Stimulated activated CD4-positive, alpha-beta T cell treated with anti-CD3 and anti-CD28 coated beads, Interleukin-2, amount 100 ng/mL, for 24 hours (primary cell): ENCODE data around the gene TMPRSS6.

Experiments
- DNase-seq, 2 donors: peaks; one replicate each; pipeline ENCODE4 v3.0.0-alpha.2; 2020

The TMPRSS6 gene

GRCh38 chr22:37063431-37064420, 45.8 kb downstream of the TMPRSS6 start:
- no peak for DNase-seq

DNA sequence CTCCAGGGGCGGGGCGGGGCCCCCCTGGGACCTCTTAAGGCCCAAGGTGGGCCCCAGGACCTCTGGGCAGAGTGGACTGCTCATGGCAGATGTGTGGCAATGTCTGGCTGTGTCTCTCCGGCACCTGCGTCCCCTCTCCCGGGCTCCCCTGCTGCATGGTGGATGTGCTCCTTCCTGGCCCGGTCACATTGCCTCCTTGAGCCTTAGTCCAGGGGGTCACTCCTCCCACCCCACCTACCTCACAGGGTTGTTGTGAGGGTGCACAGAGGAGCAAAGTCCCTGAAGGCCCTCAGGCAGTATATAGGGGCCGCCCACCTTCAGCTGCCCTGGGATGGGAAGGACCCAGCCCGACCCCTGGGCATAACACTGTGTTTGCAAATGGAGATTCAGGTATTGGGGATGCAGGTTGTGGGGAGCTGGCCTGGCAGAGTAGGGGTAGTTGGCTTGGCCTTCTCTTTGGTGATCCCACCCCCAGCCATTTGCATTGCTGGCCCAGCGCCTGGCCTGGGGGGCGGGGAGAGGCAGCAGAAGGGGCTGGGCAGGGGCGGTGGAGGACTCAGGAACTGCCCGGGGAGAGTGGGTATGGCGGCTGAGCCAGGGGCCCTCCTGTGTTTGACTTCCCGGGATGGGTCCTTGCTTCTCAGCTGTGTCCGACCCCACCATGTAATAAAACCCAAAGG, 46.7 kb downstream of the TMPRSS6 start:
- no peak for DNase-seq

DNA sequence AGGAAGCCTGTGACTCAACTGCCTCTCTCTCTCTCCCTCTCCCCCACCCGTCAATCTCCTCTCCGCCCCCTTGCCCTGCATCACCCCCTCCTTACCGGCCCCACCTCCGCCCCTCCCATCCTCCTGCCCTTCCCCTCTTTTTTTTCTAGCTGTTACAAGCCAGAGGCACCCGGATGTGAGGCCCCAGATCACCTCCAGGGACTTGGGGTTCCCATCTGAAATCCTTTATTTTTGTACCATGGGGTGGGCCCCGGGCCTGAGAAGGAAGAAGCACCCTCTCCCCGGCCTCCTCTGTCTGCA, 47.2 kb downstream of the TMPRSS6 start:
- no peak for DNase-seq

DNA sequence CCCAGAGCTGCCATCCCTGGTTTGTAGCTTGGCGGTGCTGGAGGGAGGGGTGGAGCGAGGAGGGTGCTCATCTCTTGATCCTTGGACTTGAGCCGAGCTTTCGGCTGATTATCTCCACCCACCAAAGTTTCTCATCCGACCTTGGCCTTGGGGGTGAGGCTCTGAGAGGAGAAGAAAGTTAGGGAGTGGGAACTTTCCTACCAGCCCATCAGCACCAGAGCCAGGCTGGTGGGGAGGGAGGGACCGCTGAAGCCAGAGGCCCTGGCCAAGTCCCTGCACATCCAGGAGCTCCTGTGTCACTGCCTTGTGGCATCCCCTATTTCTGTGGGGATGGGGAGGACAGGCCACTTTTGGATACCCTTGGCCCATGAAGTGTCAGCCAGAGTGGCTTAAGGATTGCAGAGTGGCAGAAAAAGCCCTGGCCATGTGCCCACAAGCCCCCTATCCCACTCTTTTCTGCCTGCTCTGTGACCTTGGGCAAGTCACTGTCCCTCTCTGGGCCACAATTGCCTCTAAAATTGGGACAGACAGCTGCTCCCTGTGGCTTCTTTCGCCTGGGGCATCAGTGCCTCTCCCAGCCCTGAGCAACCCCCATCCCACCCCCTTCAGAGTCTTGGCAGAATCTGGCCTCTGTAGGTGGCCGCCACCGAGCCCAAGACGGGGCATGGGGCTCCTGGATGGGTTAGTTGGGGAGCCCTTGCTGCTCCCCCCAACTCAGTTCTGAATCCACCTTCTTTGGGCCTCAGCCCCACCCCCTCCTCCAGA, 47.7 kb downstream of the TMPRSS6 start:
- no peak for DNase-seq

DNA sequence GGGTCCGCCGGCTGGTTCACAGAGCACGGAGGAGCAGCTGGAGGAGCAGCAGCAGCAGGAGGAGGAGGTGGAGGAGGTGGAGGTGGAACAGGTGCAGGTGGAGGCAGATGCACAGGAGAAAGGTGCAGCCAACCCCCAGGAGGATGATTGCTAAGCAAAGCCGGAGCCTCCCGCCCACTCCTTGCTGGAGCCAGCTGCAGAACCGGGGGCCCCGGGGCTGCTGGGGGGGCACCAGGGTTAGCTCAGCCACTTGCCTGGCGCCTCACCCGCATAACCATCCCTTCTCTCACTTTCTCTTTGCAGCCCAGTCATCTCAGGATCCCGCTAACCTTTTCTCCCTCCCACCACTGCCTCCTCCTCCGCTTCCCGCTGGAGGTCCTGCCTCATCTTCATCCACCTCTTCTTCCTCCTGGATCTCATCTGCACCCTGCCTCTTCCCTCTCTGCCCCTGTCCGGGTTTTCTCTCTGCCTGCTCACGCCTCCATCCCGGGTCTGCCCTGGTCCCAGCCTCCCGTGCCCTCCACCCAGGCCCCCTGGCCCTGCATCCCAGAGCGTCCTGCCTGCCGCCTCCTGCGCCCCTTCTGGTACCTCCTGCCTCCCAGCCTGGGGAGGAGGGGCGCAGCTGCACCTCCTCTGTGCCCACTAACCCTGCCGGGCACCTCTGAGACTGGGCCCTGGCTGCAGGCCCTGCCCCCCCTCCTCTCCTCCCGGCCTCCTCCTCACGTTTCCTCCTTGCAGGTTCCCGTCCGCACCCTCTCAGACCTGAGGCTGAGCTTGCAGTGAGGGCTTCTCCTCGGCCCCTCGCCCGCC, 48.5 kb downstream of the TMPRSS6 start:
- DNase-seq, result peak; percentile 63 to 70

- no peak for DNase-seq
Observed at GRCh38 chr22:37059876-37060449, 49.5 kb downstream of the TMPRSS6 start.

DNA sequence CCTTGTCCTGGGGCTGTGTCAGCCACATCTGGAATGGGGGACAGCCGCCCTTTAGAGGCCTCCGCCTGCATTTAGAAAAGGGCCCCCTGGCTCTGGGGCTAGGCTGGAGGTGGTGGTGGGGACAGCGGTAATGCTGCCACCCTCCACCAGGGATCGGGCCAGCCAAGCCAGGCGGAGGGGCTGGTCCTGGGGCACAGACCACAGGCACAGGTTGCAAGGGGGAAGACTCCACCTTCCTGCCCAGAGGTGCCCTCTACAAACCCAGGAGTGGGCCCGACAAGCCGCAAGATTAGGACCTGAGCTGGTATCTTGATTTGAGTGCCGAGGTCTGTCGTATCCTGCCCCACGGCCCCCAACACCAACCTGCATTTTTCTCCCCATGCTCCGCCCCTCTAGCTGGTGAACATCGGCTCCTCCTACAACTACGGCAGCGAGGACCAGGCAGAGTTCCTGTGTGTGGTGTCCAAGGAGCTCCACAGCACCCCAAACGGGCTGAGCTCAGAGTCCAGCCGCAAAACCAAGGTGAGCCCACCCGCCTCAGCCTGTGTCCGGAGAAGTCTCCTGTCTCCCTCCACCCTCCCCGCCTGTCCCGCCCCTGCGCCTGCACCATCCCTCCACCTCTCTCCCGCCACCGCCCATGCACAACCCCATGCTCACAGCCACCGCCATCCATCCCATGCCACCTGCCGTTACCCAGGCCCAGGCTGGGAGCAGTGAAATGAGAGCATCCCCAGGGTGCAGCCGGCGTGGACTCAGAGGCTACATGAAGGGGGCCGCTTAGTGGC, 50.4 kb downstream of the TMPRSS6 start:
- no peak for DNase-seq

DNA sequence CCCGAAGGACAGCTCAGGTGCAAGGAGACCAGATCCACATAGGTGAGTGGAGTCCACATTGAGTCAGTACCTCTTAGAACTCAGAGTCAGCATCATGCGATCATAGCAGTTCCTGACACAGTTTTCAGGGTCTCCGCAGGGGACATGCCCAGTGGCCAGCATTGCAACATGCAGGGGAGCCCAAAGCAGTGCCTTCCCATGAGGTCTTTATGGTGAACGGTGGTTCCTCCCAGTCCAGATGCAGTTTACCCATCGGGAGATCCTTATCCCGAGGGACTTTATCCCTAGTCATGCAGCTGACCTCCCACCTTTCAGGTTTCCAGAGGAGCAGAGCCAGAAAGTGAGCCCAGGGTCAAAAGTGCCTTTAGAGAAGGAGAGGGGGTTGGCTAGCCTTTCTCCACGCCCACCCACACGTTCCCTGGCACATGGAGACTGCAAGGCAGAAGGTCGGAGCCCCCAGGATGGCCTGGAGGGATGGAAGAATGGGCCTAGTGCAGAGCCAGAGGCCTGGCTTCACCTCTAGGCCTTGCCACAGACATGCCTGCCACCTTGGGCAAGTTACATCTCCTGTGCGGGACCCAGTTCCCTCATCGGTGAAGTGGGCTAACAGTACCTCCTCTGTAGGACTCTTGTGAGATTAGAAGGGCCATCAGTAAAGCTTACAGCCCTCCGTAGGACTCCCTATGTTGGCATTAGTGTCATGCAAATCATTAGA, 51.6 kb downstream of the TMPRSS6 start:
- DNase-seq, result no peak

DNA sequence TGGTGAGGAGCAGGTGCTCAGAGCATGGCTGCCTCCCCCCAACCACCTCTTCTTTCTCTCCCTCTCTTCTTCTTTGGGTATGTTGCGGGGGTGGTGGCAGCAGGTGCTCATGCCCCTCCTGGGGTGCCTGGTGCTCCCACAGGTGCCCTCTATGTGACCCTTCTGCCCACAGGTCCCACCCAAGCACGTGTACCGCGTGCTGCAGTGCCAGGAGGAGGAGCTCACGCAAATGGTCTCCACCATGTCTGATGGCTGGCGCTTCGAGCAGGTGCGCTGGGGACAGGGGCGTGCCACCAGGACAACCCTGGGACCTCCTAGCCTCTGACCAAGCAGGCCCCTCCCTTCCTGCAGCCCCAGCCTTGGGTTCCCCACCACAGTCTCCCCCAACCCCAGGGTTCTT, 52.3 kb downstream of the TMPRSS6 start:
- DNase-seq, result no peak

DNA sequence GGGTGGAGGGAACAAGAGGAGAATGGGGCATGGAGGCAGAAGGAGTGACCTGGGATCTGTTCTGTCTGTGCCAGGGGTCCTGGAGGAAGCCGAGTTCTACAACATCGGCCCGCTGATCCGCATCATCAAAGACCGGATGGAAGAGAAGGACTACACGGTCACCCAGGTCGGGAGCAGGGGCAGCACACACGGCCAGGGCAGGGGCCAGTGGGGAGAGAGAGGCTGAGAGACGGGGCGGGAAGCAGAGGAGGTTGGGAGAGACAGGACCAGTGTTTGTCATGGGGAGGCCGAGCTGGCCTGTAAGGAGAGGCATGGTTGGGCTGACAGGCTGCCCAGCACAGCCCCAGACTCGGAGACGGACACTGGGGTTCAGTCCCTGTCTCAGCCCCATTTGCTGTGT, 53.3 kb downstream of the TMPRSS6 start:
- DNase-seq, result no peak

- no peak for DNase-seq
Observed at GRCh38 chr22:37054600-37055365, 54.7 kb downstream of the TMPRSS6 start.

DNA sequence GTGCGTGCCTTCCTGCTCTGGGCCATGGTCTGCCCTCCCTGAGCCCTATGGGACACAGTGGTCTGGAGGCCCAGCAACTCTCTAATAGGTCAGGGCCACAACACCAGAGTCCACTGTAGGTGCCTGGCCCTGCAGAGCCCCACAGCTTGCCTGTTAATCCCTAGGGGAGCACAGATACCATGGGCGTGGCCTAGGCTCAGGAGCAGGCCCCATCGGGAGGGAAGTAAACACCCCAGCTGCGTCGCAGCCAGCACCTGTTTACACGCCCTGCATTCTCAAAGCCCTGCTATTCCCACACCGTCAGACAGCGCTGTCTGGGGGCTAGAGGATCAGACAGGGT, 55.5 kb downstream of the TMPRSS6 start:
- no peak for DNase-seq

DNA sequence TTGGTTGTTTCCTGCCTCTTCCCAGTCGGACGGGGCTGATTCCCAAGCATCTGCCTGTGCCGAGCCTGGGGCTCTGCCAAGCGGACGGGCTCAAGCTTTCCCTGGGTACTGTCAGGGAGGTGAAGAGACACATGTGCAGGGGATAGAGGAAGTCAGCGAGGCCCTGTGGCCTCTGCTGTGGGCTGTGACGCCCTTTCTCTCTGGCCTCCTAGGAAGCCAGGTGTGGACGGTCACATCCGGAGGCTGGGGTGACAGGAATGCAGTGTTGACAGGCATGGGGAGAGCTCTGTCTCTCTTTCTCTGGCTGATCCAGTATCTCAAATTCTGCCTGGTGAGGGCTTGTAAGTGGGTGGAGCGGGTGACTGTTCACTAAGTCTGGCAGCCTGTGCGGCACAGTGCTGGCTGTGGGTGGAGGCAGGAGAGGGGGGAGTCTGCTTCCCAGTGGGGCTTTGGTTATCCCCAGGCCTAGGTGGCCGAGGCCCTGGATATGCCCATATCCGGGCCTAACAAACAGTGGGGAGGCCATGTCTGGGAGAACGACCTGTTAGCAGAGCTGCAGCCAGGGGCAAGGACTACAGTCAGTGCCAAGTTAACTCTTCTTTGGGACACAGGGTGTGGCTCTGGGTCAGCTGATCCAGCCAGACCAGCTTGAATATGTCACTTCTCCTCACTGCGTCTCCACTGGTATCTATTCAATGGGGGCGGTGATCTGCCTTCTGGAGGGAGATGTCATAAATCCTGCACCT, 56.0 kb downstream of the TMPRSS6 start:
- no peak for DNase-seq

- no peak for DNase-seq
Observed at GRCh38 chr22:37052386-37053309, 56.9 kb downstream of the TMPRSS6 start.

DNA sequence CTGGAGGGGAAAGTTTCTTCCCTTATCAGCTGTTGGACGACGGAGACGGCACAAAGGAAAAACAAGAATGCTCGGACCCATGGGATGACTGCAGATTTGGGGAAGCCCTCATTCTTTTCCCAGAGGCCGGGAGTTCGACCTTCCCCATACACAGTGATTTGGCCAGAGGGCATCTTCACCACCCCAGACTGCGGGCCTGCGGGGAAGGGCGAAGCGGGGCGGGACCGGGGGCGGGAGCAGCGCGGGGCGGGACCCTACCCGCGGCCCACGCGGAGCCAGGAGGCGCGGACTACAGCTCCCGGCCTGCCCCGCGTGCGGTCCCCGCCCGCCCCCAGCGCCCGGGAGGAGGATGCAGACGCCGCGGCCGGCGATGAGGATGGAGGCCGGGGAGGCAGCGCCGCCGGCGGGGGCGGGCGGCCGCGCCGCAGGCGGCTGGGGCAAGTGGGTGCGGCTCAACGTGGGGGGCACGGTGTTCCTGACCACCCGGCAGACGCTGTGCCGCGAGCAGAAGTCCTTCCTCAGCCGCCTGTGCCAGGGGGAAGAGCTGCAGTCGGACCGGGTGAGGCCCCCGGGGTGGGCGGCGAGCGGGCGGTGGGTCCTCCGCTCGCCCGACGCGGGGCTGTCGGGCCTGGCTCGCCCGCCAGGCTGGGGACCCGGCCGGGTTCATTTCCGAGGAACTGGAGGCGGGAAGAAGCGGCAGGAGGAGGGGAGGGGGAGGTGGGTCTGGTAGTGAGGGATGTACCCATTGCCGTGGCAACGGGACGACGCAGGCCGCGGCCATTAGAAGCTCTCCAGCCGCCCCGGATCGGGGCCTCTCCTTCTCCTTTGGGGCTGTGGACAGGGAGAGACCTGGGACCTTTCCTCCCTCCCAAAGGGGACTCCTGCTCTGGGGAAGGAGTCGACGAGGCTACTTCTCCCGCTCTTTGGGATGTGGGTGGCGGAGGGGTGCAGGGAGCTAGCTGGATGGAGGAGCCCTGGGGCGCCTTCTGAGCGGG, 57.8 kb downstream of the TMPRSS6 start, which contains the start of gene KCTD17:
TSS of gene KCTD17 (plus strand) at position 352 of the 995 bp plus-strand sequence. CDS start at position 371, 19 bp downstream.
- DNase-seq, result peak; percentile 77 to 86

DNA sequence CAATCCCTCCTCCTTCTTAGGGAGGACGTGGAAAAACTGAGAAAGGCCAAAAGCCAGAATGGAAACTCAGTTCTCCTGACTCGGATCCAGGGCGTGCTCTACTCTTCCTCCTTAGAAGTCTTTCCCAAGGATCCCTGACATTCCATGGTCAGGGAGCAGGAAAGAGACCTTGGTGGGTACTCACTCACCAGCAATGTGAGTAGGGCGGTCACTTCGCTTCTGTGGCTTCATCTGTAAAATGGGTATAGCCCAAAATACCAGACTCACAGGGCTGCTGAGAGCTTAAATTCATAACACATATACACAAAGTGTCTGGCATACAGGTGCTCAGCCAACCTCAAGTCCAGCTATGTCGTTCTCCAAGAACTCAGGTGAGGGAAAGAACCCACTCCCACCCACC, 58.6 kb downstream of the TMPRSS6 start:
- no peak for DNase-seq

GRCh38 chr22:37049224-37049623, 60.3 kb downstream of the TMPRSS6 start:
- no peak for DNase-seq
